ENCODE results near the gene NUP188.

GRCh38 chr9:129040113-129040643, 92.7 kb downstream of the NUP188 start:
- TF ChIP-seq POLR2A (IDR thresholded peaks at IDR 0.05; ENCODE audit: low read depth, low read length), result no peak
- TF ChIP-seq CTCF (IDR thresholded peaks at IDR 0.05; ENCODE audit: extremely low read depth in 1 of 2, insufficient read depth in 1 of 2, low read depth in 1 of 2, low read length in 2 of 2), result no peak
- no peak for TF ChIP-seq MAX (IDR thresholded peaks at IDR 0.05; ENCODE audit: insufficient read depth, insufficient read length)
- no peak for TF ChIP-seq POLR2AphosphoS5 (IDR thresholded peaks at IDR 0.05; ENCODE audit: insufficient read depth, low read depth, low read length)

Measured in endothelial cell of umbilical vein (primary cell).